CD4-positive, alpha-beta T cell treated with Interleukin-4 for 1 hour (primary cell): ENCODE measurements around the gene AGPAT3.

Experiments
- DNase-seq, 2 donors: peaks; one replicate each; pipeline ENCODE4 v3.0.0-alpha.2; 2020 to 2022

The AGPAT3 gene

GRCh38 chr21:44005593-44005992 lies 140.6 kb downstream of the AGPAT3 start:
- no peak for DNase-seq

- DNase-seq = no peak
These were observed 141.1 kb downstream of the AGPAT3 start for GRCh38 chr21:44006017-44006619.

DNA sequence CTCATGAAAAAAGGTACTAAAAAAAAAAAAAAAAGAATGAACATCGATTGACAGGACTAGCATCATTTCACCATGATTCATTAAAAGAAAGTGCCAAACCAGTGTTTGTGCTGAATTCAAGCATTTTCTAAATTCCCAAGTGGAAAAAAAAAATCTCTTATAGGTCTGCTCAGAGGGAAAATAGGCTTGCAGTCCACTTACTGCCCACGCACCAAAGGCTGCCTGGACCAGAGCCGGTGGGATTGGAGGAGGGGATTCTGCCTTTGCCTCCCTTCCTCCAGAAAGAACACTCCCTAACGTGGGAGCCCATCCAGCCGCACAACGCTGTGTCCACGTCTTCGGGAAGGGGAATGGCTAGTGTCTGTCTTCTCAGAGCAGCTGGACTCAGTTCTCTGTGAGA lies 141.6 kb downstream of the AGPAT3 start:
- no peak for DNase-seq

- DNase-seq = no peak
These were observed 145.4 kb downstream of the AGPAT3 start for GRCh38 chr21:44010429-44010828.

- no peak for DNase-seq
These were observed 146.1 kb downstream of the AGPAT3 start for GRCh38 chr21:44011123-44011522.

DNA sequence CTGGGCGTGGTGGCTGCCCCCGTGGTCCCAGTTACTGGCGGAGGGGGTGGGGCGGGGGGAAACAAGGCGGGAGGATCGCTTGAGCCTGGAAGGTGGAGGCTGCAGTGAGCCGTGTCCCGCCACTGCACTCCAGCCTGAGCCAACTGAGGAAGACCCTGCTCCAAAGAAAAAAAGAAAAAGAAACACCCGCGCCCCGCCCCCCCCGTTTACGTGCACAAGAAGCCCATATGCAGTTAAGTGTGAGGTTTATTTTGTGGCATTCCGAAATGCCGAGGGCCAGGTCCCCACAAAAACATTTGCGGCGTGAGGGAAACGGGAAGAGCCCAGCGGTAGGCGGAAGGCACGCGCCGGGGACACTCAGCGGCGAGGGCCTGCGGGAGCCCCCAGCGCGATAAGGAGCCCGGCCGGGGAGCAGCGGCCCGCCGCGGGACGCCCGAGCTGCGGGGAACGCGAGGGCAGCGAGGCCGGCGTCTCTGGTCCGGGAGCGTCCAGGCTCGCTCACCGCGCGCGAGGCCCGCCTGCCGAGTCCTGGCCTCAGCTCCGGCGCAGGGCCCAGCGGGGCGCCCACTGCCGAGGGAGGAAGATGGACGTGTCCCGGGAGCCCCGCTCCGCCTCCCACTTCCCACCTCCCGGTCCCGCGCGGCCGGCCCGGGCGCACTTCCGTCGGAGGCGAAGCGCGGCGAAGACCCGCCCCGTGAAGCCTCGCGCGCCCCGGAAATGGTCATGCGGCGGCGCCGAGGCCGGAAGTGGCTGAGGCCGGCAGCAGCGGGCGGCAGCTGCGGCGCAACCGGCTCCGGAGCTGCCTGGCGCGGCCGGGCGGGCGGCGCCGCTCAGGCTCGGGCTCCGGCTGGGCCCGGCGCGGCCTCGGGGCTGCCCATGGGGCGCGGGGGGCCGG lies 146.8 kb downstream of the AGPAT3 start, which contains the start of gene TRAPPC10:
Gene TRAPPC10, plus strand, starts transcription at position 731 of the 895 bp plus-strand sequence. CDS start 185 bp downstream, outside the sequence.
- DNase-seq = peak; percentile 75 to 79

DNA sequence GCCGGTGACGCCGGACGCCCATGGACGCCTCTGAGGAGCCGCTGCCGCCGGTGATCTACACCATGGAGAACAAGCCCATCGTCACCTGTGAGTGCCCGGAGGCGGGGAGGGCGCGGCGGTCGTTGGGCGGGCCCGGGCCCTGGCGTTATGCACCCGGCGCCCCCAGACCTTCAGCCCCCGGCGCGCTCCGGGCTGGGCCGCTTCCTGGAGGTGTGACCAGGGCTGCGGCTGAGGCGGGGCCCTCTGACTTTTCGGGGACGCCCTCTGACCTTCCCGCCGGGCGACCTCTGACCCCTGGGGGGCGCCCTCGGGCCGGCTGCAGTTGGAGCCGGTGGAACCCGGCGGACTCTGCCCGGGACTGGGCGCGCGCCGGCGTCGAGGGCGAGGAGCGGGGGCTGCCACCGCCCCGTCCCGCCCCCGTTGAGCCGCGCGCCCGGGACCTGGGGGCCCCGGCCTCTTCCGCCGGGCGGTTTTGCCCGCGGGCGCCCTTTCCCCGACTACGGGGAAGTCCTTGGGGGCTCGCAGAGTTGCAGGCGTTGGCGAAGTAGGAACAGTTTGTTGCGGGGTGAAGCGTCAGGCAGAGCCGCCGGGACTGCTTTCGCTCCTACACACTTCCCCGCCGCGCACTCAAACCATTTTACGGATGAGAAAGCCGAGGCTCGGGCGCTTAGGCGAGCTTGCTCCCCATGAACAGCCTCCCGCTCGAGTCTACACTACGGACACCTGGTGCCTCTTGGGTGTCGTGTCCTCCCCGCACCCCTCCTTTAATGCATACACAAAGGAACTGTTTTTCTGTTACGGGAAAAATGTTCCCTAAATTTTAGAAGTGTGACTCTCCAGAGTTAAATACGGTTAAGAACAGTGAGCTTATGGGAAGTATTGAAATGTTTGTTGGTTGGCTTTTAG lies 147.7 kb downstream of the AGPAT3 start:
- DNase-seq = peak; percentile 82 to 86

GRCh38 chr21:44013380-44014088 lies 148.5 kb downstream of the AGPAT3 start:
- peak; percentile 25 to 55 for DNase-seq

- DNase-seq = no peak
These were observed 152.6 kb downstream of the AGPAT3 start for GRCh38 chr21:44017601-44018000.

- DNase-seq = no peak
These were observed 153.1 kb downstream of the AGPAT3 start for GRCh38 chr21:44018127-44018526.

GRCh38 chr21:44018813-44019567 lies 154.0 kb downstream of the AGPAT3 start:
- no peak for DNase-seq

- no peak for DNase-seq
These were observed 154.5 kb downstream of the AGPAT3 start for GRCh38 chr21:44019568-44019958.

DNA sequence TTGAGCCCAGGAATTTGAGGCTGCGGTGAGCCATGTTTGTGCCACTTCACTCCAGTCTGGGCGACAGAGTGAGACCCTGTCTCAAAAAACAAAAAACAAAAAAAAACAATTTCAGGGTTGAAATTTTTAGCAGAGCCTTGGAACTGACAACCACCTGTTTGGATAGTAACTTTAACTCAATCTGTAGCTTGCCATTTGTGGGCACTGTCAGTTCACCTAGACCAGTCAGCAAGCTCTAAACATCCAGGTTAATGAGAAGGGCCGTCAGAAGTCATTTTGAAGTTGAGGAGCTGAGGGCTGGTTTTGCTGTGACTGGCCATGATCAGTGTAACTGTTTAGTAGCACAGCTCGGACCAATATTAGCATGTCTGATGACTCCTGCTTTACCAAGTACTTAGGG lies 155.5 kb downstream of the AGPAT3 start:
- DNase-seq = no peak

GRCh38 chr21:44021064-44021463 lies 156.0 kb downstream of the AGPAT3 start:
- no peak for DNase-seq

DNA sequence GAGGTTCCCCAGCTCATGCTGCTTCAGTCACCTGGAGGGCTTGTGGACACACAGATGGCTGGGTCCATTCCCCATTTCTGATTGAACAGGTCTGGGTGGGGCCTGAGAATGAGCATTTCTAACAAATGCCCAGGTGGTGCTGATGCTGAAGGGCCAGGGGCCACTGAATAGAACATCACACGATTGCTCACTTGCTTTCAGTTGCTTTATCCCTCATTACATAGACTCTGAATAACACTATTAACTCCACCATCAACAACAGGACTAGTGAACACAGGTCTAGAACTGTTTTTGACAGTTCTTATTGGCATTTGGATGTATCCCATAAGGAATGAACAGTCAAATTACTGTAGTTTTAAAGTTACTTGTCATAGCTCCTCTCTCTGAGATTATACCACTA lies 159.2 kb downstream of the AGPAT3 start:
- DNase-seq = no peak

DNA sequence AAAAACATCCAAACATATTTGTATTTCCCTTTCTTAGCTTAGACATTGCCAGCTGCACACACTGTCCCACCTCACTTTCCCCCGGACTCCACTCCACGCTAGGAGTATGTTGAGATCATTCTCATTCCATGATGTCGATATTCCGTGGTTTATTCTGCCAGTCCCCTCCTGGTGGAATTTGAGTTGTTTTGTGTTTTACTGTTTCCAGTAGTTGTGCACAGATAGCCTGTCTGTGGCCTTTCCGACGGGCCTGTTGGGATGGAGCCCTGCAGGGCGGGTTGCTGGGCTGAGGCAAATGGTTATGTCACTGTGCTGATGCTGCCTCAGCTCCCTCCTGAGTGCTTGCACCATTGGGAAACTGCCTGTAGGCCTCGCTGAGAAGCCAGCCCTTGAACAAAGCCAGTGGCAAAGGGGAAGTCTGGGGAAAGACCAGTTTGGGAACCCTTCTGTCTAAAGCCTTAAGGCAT lies 159.9 kb downstream of the AGPAT3 start:
- DNase-seq = peak in 1 of 2 donors; percentile 26

GRCh38 chr21:44027607-44028286 lies 162.7 kb downstream of the AGPAT3 start:
- DNase-seq = no peak

- no peak for DNase-seq
These were observed 163.2 kb downstream of the AGPAT3 start for GRCh38 chr21:44028287-44028659.

- DNase-seq = no peak
These were observed 164.6 kb downstream of the AGPAT3 start for GRCh38 chr21:44029460-44030087.

GRCh38 chr21:44035244-44035643 lies 170.2 kb downstream of the AGPAT3 start:
- no peak for DNase-seq
